Lung (tissue), 12 donors: ENCODE measurements around the gene GOLGA5. TPM values are rescaled to one million over a fixed set of nuclear protein-coding genes. Genes with fewer than 3 reads are reported as not detected.
"Not testable (repeated sequence)": the region's sequence is repeated elsewhere in the genome, so short reads cannot be mapped to it uniquely, and the experiment has no call there.

Experiments
- ATAC-seq: fragments of 200-7000 bp; cut with Tn5 transposase; one replicate; pipeline ENCODE4 v1.9.1; 2020; ENCODE audit warnings: moderate number of reproducible peaks; ENCODE audit not compliant: insufficient read depth, low FRiP score
- DNase-seq, 3 donors: peaks; one replicate each; pipeline ENCODE4 v3.0.0-alpha.2; 2013 to 2017
- H3K27ac ChIP-seq, 2 donors: one replicate each; pipeline ENCODE4 v1.5.1; 2013; ENCODE audit warnings: mild to moderate bottlenecking in 2 of 2, moderate library complexity in 2 of 2, control low read depth in 1 of 2, inconsistent platforms in 1 of 2, low read depth in 1 of 2, low read length in 1 of 2
- H3K27me3 ChIP-seq, 3 donors: one replicate each; pipeline ENCODE4 v1.5.1; 2013; ENCODE audit warnings: low read length in 2 of 3; ENCODE audit not compliant: control insufficient read depth in 3 of 3, insufficient read depth in 3 of 3
- H3K36me3 ChIP-seq, 4 donors: one replicate each; pipeline ENCODE4 v1.5.1; 2013; ENCODE audit warnings: low read length in 4 of 4, mild to moderate bottlenecking in 1 of 4, moderate library complexity in 1 of 4; ENCODE audit not compliant: control insufficient read depth in 4 of 4, insufficient read depth in 4 of 4
- H3K4me1 ChIP-seq, 5 donors: one replicate each; pipeline ENCODE4 v1.5.1; 2013; ENCODE audit warnings: low read length in 5 of 5, mild to moderate bottlenecking in 2 of 5, moderate library complexity in 1 of 5; ENCODE audit not compliant: control insufficient read depth in 5 of 5, insufficient read depth in 5 of 5
- H3K4me3 ChIP-seq: one replicate; pipeline ENCODE4 v1.5.1; 2013; ENCODE audit warnings: mild to moderate bottlenecking, control low read depth, moderate library complexity
- H3K9ac ChIP-seq, 2 donors: one replicate each; pipeline ENCODE4 v1.5.1; 2013; ENCODE audit warnings: low read length in 2 of 2, control low read depth in 1 of 2; ENCODE audit not compliant: insufficient read depth in 1 of 2
- H3K9me3 ChIP-seq, 4 donors: one replicate each; pipeline ENCODE4 v1.5.1; 2013; ENCODE audit warnings: low read length in 3 of 4, mild to moderate bottlenecking in 1 of 4, moderate library complexity in 1 of 4; ENCODE audit not compliant: control insufficient read depth in 4 of 4, insufficient read depth in 3 of 4
- CTCF ChIP-seq: IDR thresholded peaks from 2 replicates; pipeline ENCODE4 v1.5.1; 2012; ENCODE audit warnings: mild to moderate bottlenecking; ENCODE audit errors: control extremely low read depth, extremely low read depth
- WGBS, 2 donors: extraction: QIAGEN DNeasy Blood & Tissue Kit; methylation state at CpG; one replicate each; pipeline ENCODE4 v1.1.7; 2013; 5-methylcytosine and 5-hydroxymethylcytosine counted together
- polyA plus RNA-seq, 2 donors: library from polyadenylated mRNA; stranded (reverse); fragments of 200-250 nt; gene quantifications; one replicate each; pipeline ENCODE4 v1.2.1, GENCODE V29; 2013
- total RNA-seq, 2 donors: library from RNA; depleted of rRNA in 1 of 2; stranded (reverse); fragments of >200 nt in 1 of 2; gene quantifications; one replicate each; pipeline ENCODE4 v1.2.1, GENCODE V29; 2014 to 2021
- donor health status: control.
- donor health status: control.
- donor health status: Bipolar disorder and iron deficiency.
- donor health status: healthy.
- donor health status: DM: yes; HTN: yes; CAD: no.

GOLGA5 gene
- total and polyA plus RNA-seq, 4 donors, result 26.9 to 36.9 (median 34.0) TPM

DNA sequence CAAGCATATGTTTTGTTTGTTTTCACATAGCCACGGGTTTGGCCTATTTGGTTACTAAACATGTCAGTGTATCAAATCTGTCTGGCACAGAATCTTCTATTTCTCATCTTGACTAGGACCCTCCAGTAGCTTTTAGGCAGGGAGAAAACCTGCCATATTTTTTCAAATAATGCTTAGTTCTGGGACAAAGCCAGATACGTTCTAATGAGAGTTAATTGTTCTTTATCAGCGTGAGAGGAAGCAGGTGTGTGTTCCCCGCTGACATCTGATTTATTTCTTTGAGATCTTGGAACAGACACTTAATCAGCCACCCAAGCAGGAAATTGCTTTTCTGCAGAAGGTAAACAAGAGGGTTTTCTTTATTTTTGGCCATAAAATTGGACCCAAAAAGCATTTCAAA lies 54.8 kb downstream of the GOLGA5 start:
- 24 to 31% methylated on average over 4 of the region's 4 CpGs for WGBS, 2 donors
- TF ChIP-seq CTCF, result no peak
- peaks cover 0 to 2% (median 0%) of the 10 kb centered on the region in 4 donors for H3K9me3 ChIP-seq
- H3K27me3 ChIP-seq, result no peaks in the 10 kb centered on the region
- DNase-seq (peak in 2 of 3 donors; percentile 20 to 57), ATAC-seq (no peak)
- H3K4me3 ChIP-seq, result no peak overlapping the region
- no peak overlapping the region for H3K9ac ChIP-seq
- H3K4me1 ChIP-seq, result peaks cover 0 to 3% (median 0%) of the 10 kb centered on the region in 5 donors
- no peak overlapping the region for H3K27ac ChIP-seq
- H3K36me3 ChIP-seq, result no peaks in the 10 kb centered on the region

DNA sequence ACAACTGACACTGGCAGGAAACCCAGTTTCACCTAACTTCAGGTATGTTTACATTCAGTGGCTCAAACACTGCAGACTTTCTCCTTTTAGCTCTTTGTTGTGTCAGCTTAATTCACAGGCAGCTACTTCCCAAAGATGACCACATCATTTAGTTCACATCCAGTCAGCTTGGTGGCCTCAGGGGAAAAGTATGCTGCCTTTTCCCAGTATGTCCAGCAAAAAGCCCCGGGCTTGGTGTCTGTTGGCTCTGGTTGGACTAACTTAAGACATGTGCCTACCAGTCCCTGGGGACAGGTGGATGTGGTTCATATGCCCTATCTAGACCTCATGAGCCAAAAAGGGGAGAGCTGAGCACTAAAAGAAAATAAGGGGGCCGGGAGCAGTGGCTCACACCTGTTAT lies 56.4 kb downstream of the GOLGA5 start:
- WGBS, 2 donors, result 88 to 94% methylated on average over 2 of the region's 2 CpGs
- no peak for TF ChIP-seq CTCF
- peaks cover 0 to 3% (median 0%) of the 10 kb centered on the region in 5 donors for H3K4me1 ChIP-seq

GRCh38 chr14:92853136-92853535 lies 59.0 kb downstream of the GOLGA5 start:
- DNase-seq, H3K36me3 ChIP-seq, H3K9ac ChIP-seq, H3K27me3 ChIP-seq, H3K4me3 ChIP-seq, H3K4me1 ChIP-seq, ATAC-seq, H3K9me3 ChIP-seq, H3K27ac ChIP-seq: not testable (repeated sequence)
- WGBS, 2 donors, result 75 to 82% methylated on average over 8 of the region's 8 CpGs

More for the DNA sequence above, 56.4 kb downstream of the GOLGA5 start:
- no peak overlapping the region for H3K4me3 ChIP-seq
- no peak for DNase-seq
- ATAC-seq, result no peak
- no peaks in the 10 kb centered on the region for H3K27me3 ChIP-seq
- peaks cover 0 to 2% (median 0%) of the 10 kb centered on the region in 4 donors for H3K9me3 ChIP-seq
- no peak overlapping the region for H3K9ac ChIP-seq
- no peak overlapping the region for H3K27ac ChIP-seq
- no peaks in the 10 kb centered on the region for H3K36me3 ChIP-seq

DNA sequence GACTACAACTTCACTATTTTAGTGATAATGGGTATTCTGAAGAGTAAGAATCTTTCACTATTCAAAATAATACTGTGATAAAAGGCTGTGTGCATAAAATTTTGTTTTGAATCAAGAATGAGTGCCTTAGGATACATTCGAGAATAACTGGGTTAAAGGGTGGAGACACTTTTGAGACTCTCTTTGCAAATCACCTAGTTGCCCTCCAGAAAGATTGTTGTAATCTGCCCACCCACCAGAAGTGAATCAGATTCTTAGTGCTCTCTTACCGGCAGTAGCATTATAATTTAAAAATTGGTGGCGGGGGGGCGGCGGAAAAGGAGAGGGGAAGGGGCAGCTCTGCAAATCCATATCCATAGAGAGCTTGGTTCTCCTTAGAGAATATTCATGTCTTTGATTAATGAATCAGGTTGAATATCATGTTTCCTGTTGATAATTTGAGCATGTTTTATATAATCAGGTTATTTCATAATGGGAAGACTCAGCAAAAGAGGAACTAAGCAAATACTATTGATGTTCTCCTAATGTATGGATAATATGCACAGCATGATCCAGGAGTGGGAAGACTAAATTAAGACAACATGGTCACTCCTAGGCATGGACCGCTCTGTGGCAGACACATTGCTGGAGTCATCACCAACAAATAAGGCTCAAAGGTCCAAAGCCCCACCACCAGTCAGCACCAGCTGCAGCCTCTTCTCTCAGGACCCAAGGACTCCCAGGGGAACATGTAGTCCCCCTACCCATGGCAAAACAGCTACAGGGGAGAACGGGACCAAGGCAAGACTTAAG lies 66.1 kb downstream of the GOLGA5 start:
- no peaks in the 10 kb centered on the region for H3K9me3 ChIP-seq
- TF ChIP-seq CTCF, result no peak
- H3K9ac ChIP-seq, result no peak overlapping the region
- no peak overlapping the region for H3K4me3 ChIP-seq
- DNase-seq (no peak), ATAC-seq (no peak)
- H3K27me3 ChIP-seq, result no peaks in the 10 kb centered on the region
- no peak overlapping the region for H3K27ac ChIP-seq
- no peaks in the 10 kb centered on the region for H3K36me3 ChIP-seq
- WGBS, 2 donors, result 79 to 84% methylated on average over 7 of the region's 7 CpGs
- peaks cover 0 to 1% (median 0%) of the 10 kb centered on the region in 5 donors for H3K4me1 ChIP-seq
